NCI-H2107 treated with DMSO at 0.1 percent for 48 hours (cell line): ENCODE results near the gene RINT1.
"Not testable (repeated sequence)": the region's sequence is repeated elsewhere in the genome, so short reads cannot be mapped to it uniquely, and the experiment has no call there.

ENCODE experiments used
- DNase-seq: peaks from one replicate; lab custom pipeline; 2025; ENCODE audit not compliant: unreplicated experiment; lab: John Stamatoyannopoulos, UW

The RINT1 gene

GRCh38 chr7:105531792-105532671, at the start of gene RINT1:
Gene RINT1, plus strand, starts transcription at chr7:105532201. Its CDS starts 115 bp downstream, at chr7:105532316.
- DNase-seq: peak; percentile 93

- DNase-seq: no peak
These were observed 44.1 kb upstream of the RINT1 start for GRCh38 chr7:105487579-105488571.

DNA sequence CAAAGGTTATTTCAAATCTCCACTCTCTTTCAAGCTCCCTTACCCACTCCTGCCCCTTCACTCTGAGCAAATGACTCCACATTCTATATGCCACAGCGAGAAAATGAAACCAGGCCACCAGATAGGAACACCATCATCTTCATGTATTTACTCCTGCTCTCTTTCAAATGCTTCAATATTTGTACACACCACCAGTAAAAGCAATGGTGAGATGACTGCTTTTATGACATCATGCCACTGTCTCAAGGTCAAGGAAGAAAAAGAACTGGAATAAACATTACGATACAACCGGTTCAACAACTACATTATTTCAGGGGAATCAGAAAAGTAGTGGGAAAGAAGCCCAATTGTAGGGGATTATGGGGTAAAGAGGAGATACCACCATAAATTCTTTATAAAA, 42.6 kb upstream of the RINT1 start:
- no peak for DNase-seq

- DNase-seq: no peak
These were observed 38.6 kb upstream of the RINT1 start for GRCh38 chr7:105493196-105493922.

DNA sequence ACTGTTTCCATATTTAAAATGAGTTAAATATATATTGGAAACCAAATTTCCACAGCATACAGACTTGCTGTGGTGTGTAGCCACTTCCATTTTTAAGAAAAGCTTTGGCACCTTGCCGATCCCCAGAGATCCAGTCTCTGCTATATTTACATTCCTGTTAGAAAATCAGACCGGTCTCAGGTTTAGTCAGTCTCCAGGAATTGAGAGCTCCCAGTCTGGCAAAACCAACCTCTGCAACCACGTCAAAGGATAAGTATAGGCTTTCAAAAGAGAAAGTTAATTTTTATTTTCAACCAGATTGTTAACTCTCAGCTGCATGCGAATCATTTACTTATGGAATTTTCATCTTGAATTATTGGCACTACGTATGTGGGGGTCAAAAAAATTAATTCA, 38.1 kb upstream of the RINT1 start:
- no peak for DNase-seq

DNA sequence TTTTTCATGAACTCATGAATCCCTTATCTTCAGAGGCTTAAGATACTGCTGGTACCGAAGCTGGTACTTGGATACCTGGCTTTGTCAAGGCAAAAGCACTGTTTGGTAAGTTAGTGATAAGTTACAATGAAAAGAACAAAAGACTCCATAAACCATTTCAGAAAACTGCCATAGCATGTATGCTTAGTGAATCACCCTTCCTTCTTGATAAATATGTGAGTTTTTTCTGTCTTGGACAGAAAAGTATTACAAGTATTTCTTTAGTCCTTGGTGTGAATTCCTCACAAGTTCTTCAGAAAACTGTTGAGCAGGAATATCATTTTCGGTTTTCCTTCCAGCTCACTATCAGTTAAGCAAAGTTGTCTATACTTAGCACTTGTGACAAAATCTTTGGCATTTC, 35.5 kb upstream of the RINT1 start:
- no peak for DNase-seq

DNA sequence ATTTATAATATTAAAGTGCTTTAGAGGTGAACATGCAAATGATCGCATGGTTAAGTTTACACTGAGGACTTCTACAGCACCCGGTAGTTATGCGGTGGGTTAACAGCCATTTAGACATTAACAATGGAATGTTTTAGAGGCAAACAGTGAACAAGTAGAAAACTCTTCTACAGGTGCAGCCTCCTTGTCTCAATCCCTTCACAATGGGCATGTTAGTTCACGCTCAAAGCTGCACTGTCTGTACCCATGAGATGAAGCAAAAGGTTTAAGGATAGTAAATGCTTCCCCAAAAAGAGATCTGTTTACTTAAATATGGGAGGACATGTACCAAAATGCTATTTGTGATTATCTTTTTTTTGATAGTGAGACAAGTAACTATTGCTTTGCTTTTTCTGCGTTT, 35.0 kb upstream of the RINT1 start:
- peak; percentile 43 for DNase-seq

DNA sequence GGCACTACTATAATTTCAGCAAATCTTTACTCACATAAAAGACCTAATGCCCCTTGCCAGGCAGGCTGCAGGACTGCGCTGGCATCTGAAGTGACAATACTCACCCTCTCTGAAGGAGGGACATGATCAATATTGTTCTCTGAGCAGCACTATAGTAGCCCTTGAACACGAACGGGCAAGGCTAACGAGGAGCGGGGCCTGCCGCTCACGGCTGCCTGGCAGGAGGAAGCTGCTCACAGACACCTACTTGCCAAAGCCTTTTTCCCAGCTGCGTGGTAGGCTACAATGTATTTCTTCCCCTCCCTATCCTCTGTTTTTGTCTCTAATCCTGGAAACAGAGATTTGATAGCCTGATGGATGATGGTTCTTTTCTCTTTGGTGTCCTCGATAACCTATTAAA, 29.8 kb upstream of the RINT1 start:
- DNase-seq: no peak

GRCh38 chr7:105512415-105512814, 19.6 kb upstream of the RINT1 start:
- no peak for DNase-seq

- no peak for DNase-seq
These were observed 19.0 kb upstream of the RINT1 start for GRCh38 chr7:105512926-105513526.

DNA sequence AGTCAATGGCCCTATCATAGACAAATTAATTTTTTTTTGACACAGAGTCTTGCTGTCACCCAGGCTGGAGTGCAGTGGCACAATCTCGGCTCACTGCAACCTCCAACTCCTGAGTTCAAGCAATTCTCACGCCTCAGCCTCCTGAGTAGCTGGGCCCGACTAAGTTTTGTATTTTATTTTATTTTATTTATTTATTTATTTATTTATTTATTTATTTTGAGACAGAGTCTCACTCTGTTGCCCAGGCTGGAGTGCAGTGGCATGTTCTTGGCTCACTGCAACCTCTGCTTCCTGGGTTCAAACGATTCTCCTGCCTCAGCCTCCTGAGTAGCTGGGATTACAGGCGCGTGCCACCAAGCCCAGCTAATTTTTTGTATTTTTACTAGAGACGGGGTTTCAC, 16.4 kb upstream of the RINT1 start:
- not testable (repeated sequence) for DNase-seq

GRCh38 chr7:105519353-105519752, 12.6 kb upstream of the RINT1 start:
- DNase-seq: no peak

DNA sequence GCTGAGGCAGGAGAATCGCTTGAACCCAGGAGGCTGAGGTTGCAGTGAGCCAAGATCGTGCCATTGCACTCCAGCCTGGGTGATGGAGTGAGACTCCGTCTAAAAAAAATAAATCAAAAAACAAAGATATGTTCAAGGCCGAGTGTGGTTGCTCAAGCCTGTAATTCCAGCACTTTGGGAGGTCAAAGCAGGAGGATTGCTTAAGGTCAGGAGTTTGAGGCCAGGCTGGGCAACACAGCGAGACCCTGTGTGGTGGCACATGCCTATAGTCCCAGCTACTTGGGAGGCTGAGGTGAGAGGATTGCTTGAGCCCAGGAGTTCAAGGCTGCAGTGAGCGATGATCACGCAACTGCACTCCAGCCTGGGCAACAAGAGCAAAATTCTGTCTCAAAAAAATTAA, 11.4 kb upstream of the RINT1 start:
- not testable (repeated sequence) for DNase-seq

DNA sequence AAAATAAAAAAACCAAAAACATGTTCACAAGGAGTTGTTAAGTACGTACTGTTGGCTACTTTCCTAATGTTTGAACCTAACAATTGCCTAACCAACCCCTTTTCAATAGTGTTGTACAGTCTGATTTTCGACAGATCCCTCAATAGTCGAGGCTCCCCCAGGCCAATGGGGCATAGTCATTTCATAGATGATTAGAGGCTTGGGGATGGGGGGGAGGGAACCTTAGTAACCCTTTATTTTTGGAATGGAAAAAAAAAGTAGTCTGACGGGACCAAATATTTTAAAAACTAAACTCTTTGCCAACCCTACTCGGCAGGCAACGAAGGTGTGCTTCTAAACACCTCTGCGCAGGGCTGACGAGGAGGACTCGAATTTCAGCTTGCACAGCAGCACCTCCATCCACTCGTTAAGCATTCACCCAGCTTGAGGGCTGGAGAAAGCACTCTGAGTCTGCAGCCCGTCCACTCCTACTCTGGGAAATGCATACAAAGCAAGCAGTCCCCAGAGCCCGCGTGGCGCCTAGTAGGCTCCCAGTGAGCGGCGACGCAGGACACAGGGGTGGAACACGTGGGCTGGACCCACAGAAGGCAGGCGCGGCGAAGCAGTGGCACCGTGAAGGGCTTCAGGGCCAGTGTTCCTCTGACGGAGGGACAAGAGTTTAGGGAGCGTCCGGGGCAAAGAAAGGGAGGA, 10.8 kb upstream of the RINT1 start:
- DNase-seq: peak; percentile 77

- peak; percentile 77 for DNase-seq
These were observed 10.1 kb upstream of the RINT1 start, which contains the start of gene PUS7 for GRCh38 chr7:105521717-105522463. Gene PUS7, minus strand, starts transcription at chr7:105522271. Its CDS starts 13,759 bp downstream, at chr7:105508512.

DNA sequence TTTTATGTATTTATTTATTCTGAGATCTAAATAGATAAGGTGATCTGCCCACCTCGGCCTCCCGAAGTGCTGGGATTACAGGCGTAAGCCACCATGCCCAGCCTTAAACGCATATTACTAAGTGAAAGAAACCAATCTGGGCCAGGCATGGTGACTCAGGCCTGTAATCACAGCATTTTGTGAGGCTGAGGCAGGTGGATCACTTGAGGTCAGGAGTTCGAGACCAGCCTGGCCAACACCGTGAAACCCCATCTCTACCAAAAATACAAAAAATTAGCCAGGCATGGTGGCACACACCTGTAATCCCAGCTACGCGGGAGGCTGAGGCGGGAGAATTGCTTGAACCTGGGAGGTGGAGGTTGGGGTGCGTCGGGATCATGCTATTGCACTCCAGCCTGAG, 7.6 kb upstream of the RINT1 start:
- DNase-seq: not testable (repeated sequence)

- DNase-seq: no peak
These were observed 7.2 kb upstream of the RINT1 start for GRCh38 chr7:105524840-105525239.

DNA sequence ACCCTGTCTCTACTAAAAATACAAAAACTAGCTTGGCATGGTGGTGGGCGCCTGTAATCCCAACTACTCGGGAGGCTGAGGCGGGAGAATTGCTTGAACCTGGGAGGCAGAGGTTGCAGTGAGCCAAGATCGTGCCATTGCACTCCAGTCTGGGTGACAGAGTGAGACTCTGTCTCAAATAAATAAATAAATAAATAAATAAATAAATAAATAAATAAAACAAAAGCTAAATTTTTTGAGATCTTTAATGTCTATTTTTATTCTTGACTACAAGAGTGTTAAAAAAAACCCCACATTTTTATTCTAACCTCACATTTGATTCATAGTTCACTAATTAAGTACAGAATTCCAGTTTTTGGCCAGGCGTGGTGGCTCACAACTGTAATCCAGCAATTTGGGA, 4.3 kb upstream of the RINT1 start:
- DNase-seq: not testable (repeated sequence)

DNA sequence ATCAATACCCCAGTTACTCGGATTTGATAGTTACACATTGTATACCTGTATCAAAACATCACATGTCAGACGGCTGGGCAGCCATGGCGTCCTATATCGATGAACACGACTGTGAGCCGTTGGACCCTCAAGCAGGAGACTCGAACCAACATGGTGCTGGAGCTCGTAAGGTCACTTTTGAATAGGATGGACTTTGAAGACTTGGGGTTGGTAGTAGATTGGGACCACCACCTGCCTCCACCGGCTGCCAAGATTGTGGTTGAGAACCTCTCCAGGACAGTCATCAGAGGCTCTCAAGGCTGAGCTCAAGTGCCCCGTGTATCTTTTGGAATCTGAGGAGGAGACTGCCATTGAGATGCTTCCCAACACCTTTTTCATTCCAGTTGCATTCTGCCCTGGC, 1.9 kb upstream of the RINT1 start:
- DNase-seq: no peak
